MM.1S (cell line): ENCODE results near the gene TMX1.

Experiments
- DNase-seq: peaks from one replicate; pipeline ENCODE4 v3.0.0-alpha.2; 2015
- H2AFZ ChIP-seq: fragments of 300-600 bp; sonication (generic); 2 replicates; pipeline ENCODE4 v1.6.0; 2016; ENCODE audit warnings: antibody characterized with exemption, low read length
- H3F3A ChIP-seq: fragments of 300-600 bp; sonication (generic); 2 replicates; pipeline ENCODE4 v1.6.1; 2016; ENCODE audit warnings: mild to moderate bottlenecking, antibody characterized with exemption, low read length, moderate library complexity, mixed read lengths; ENCODE audit not compliant: insufficient read depth
- H3K27ac ChIP-seq: fragments of 300-600 bp; sonication (generic); 2 replicates; pipeline ENCODE4 v1.5.1; 2016; ENCODE audit warnings: mild to moderate bottlenecking, low read length
- H3K27me3 ChIP-seq: fragments of 300-600 bp; sonication (generic); replicated peaks from 2 replicates; pipeline ENCODE4 v1.6.0; 2016; ENCODE audit warnings: low read length; ENCODE audit not compliant: insufficient read depth
- H3K36me3 ChIP-seq: fragments of 300-600 bp; sonication (generic); replicated peaks from 2 replicates; pipeline ENCODE4 v1.6.1; 2016; ENCODE audit warnings: mild to moderate bottlenecking, low read length, mixed read lengths; ENCODE audit not compliant: insufficient read depth
- H3K4me1 ChIP-seq: fragments of 300-600 bp; sonication (generic); 2 replicates; pipeline ENCODE4 v1.6.1; 2016; ENCODE audit warnings: low read length, mixed read lengths
- H3K4me2 ChIP-seq: fragments of 300-600 bp; sonication (generic); 2 replicates; pipeline ENCODE4 v1.6.0; 2016; ENCODE audit warnings: low read depth, low read length
- H3K4me3 ChIP-seq: fragments of 300-600 bp; sonication (generic); 2 replicates; pipeline ENCODE4 v1.5.1; 2016; ENCODE audit warnings: low read length, mixed read lengths
- H3K79me2 ChIP-seq: fragments of 300-600 bp; sonication (generic); 2 replicates; pipeline ENCODE4 v1.6.1; 2016; ENCODE audit warnings: mixed run types, low read length, mixed read lengths
- H3K9ac ChIP-seq: fragments of 300-600 bp; sonication (generic); 2 replicates; pipeline ENCODE4 v1.6.1; 2016; ENCODE audit warnings: low read length, mixed read lengths
- H3K9me2 ChIP-seq: fragments of 300-600 bp; sonication (generic); replicated peaks from 2 replicates; pipeline ENCODE4 v1.6.1; 2016; ENCODE audit warnings: mild to moderate bottlenecking, low read length, mixed read lengths; ENCODE audit not compliant: insufficient read depth
- H3K9me3 ChIP-seq: fragments of 300-600 bp; sonication (generic); replicated peaks from 2 replicates; pipeline ENCODE4 v1.6.1; 2016; ENCODE audit warnings: mild to moderate bottlenecking, low read length, mixed read lengths; ENCODE audit not compliant: insufficient read depth
- H4K20me1 ChIP-seq: fragments of 300-600 bp; sonication (generic); 2 replicates; pipeline ENCODE4 v1.6.1; 2016; ENCODE audit warnings: mild to moderate bottlenecking, low read length, moderate library complexity, mixed read lengths; ENCODE audit not compliant: insufficient read depth
- EZH2 ChIP-seq: fragments of 300-600 bp; sonication (generic); optimal IDR thresholded peaks from 2 replicates; pipeline ENCODE3; 2017; ENCODE audit warnings: low read depth, mild to moderate bottlenecking, antibody characterized with exemption, low read length, mixed read lengths
- EZH2phosphoT487 ChIP-seq: fragments of 300-600 bp; sonication (generic); IDR thresholded peaks from 2 replicates; pipeline ENCODE4 v1.6.1; 2018; ENCODE audit warnings: antibody characterized with exemption, low read length
- TF ChIP-seq, protein P1 (sequence below): fragments of 300-600 bp; sonication (generic); IDR thresholded peaks from 2 replicates; pipeline ENCODE4 v1.5.1; 2016; ENCODE audit warnings: antibody characterized with exemption, low read length, mixed read lengths

TMX1 gene

DNA sequence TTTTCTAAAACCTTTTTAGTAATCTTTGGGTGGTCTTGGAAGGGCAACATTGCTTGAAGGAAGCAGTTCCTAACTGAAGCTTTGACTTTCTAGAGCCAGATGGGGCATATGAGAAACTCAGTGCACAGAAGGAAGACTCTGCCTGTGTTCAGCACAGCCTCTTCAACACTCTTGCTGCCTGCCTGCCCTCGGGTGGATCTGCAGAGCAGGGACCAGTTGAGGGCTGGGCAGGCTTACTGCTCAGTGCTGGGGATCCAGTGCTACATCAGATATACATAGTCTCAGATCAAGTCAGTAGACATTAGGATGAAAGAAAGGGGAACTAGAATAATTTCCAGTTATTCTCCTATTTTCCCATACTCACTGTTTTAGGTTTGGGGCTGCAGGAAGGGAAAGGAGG, 29.5 kb upstream of the TMX1 start:
- Histone ChIP-seq H2AFZ (no peak overlapping the region), H3K27me3 (no peaks in the 10 kb centered on the region), H3K36me3 (no peaks in the 10 kb centered on the region), H3K4me3 (no peak overlapping the region), H4K20me1 (no peaks in the 10 kb centered on the region), H3K9me2 (no peaks in the 10 kb centered on the region), H3K27ac (no peak overlapping the region), H3K9ac (no peak overlapping the region), H3K9me3 (no peaks in the 10 kb centered on the region), H3K79me2 (no peaks in the 10 kb centered on the region), H3K4me2 (no peak overlapping the region), H3F3A (no peaks in the 10 kb centered on the region), H3K4me1 (no peaks in the 10 kb centered on the region)
- DNase-seq: no peak
- no peak for TF ChIP-seq EZH2phosphoT487
- TF ChIP-seq EZH2: no peak
- TF ChIP-seq, protein P1, sequence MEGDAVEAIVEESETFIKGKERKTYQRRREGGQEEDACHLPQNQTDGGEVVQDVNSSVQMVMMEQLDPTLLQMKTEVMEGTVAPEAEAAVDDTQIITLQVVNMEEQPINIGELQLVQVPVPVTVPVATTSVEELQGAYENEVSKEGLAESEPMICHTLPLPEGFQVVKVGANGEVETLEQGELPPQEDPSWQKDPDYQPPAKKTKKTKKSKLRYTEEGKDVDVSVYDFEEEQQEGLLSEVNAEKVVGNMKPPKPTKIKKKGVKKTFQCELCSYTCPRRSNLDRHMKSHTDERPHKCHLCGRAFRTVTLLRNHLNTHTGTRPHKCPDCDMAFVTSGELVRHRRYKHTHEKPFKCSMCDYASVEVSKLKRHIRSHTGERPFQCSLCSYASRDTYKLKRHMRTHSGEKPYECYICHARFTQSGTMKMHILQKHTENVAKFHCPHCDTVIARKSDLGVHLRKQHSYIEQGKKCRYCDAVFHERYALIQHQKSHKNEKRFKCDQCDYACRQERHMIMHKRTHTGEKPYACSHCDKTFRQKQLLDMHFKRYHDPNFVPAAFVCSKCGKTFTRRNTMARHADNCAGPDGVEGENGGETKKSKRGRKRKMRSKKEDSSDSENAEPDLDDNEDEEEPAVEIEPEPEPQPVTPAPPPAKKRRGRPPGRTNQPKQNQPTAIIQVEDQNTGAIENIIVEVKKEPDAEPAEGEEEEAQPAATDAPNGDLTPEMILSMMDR: no peak

DNA sequence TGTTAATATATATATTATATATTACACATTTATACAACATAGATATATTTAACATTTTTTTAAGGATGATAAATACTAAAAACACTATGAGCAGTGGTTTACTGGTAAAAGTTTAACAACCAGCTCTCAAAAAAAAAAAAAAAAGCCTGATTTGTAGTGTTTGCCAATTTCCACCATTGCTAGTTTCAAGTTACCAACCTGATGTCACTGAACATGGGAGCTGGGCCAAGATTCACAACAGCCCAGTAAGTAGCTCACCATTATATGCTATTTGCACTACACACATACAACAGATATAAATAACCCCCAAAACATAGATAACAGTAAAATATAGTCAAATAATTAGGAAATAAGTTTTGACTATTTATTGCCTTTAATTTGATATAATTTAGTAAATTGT, 28.9 kb upstream of the TMX1 start:
- Histone ChIP-seq H3K4me1 (no peaks in the 10 kb centered on the region), H2AFZ (no peak overlapping the region), H3K36me3 (no peaks in the 10 kb centered on the region), H3K9ac (no peak overlapping the region), H3F3A (no peaks in the 10 kb centered on the region), H3K4me2 (no peak overlapping the region), H3K27ac (no peak overlapping the region), H3K79me2 (no peaks in the 10 kb centered on the region), H3K9me2 (no peaks in the 10 kb centered on the region), H3K4me3 (no peak overlapping the region), H4K20me1 (no peaks in the 10 kb centered on the region), H3K9me3 (no peaks in the 10 kb centered on the region), H3K27me3 (no peaks in the 10 kb centered on the region)
- DNase-seq: no peak
- TF ChIP-seq EZH2phosphoT487 (no peak), EZH2 (no peak)
- TF ChIP-seq, protein P1: no peak

DNA sequence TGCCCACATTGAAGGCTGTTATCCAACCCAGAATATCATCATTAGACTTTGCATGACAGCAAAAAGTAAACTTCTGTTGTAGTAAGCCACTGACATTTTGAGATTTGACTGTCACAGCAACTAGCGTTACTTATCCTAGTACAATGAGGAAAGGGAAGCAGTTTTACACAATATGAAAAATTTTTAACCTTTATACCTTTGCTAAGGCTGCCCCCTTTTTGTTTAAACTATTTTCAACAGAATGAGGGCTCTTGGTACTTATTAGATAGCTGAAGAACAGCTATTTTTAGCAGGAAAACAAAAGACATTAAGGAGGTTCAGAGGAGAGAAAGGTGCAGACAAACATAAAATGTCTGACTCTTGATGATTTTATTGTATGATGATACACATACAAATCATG, 23.4 kb upstream of the TMX1 start:
- Histone ChIP-seq H3K79me2 (no peaks in the 10 kb centered on the region), H3K9ac (no peak overlapping the region), H3K4me1 (no peaks in the 10 kb centered on the region), H4K20me1 (no peaks in the 10 kb centered on the region), H3K36me3 (no peaks in the 10 kb centered on the region), H3K4me2 (no peak overlapping the region), H3K27ac (no peak overlapping the region), H3K27me3 (no peaks in the 10 kb centered on the region), H3F3A (no peaks in the 10 kb centered on the region), H3K9me3 (no peaks in the 10 kb centered on the region), H3K9me2 (no peaks in the 10 kb centered on the region), H3K4me3 (no peak overlapping the region), H2AFZ (no peak overlapping the region)
- DNase-seq: no peak
- TF ChIP-seq, protein P1: no peak
- TF ChIP-seq EZH2: no peak
- no peak for TF ChIP-seq EZH2phosphoT487
